H9 (cell line): ENCODE data around the gene ARHGAP45. TPM values are rescaled to one million over a fixed set of nuclear protein-coding genes. Genes with fewer than 3 reads are reported as not detected.

Experiments used
- DNase-seq: peaks from one replicate; pipeline ENCODE4 v3.0.0-alpha.2; 2017
- H2AFZ ChIP-seq: one replicate; pipeline ENCODE4 v1.6.1; 2013; ENCODE audit warnings: mild to moderate bottlenecking, low read length, control low read depth, moderate library complexity
- H2AK5ac ChIP-seq: 2 replicates; pipeline ENCODE4 v1.6.1; 2013; ENCODE audit warnings: low read length, control low read depth, mixed read lengths; ENCODE audit not compliant: insufficient read length
- H2BK120ac ChIP-seq: one replicate; pipeline ENCODE4 v1.6.1; 2013; ENCODE audit warnings: low read depth, mild to moderate bottlenecking, low read length, control low read depth, inconsistent platforms; ENCODE audit not compliant: poor library complexity, severe bottlenecking
- H2BK12ac ChIP-seq: 2 replicates; pipeline ENCODE4 v1.6.1; 2013; ENCODE audit warnings: low read length, control low read depth, mixed read lengths, low read depth; ENCODE audit not compliant: insufficient read length
- H2BK15ac ChIP-seq: 2 replicates; pipeline ENCODE4 v1.6.1; 2013; ENCODE audit warnings: low read depth, low read length, control low read depth
- H2BK20ac ChIP-seq: one replicate; pipeline ENCODE4 v1.6.1; 2013; ENCODE audit warnings: low read depth, mild to moderate bottlenecking, low read length, control low read depth, inconsistent platforms; ENCODE audit not compliant: poor library complexity, severe bottlenecking
- H2BK5ac ChIP-seq: 2 replicates; pipeline ENCODE4 v1.6.1; 2013; ENCODE audit warnings: low read length, control low read depth, mixed read lengths; ENCODE audit not compliant: insufficient read length
- H3K14ac ChIP-seq: 2 replicates; pipeline ENCODE4 v1.6.1; 2013; ENCODE audit warnings: low read length, control low read depth; ENCODE audit not compliant: insufficient read depth
- H3K18ac ChIP-seq: 2 replicates; pipeline ENCODE4 v1.6.1; 2013; ENCODE audit warnings: low read depth, mild to moderate bottlenecking, mixed read lengths, low read length, control low read depth; ENCODE audit not compliant: insufficient read length
- H3K23ac ChIP-seq: 2 replicates; pipeline ENCODE4 v1.6.1; 2013; ENCODE audit warnings: low read length, control low read depth, mixed read lengths, low read depth; ENCODE audit not compliant: insufficient read length
- H3K23me2 ChIP-seq: 2 replicates; pipeline ENCODE4 v1.6.1; 2013; ENCODE audit warnings: low read depth, mild to moderate bottlenecking, mixed read lengths, low read length, control low read depth; ENCODE audit not compliant: insufficient read length, poor library complexity, severe bottlenecking
- H3K27ac ChIP-seq: 2 replicates; pipeline ENCODE4 v1.5.1; 2013; ENCODE audit warnings: low read length, control low read depth, mixed read lengths, low read depth; ENCODE audit not compliant: insufficient read length
- H3K27me3 ChIP-seq: 2 replicates; pipeline ENCODE4 v1.6.1; 2013; ENCODE audit warnings: low read length, control low read depth, inconsistent platforms; ENCODE audit not compliant: insufficient read depth
- H3K4ac ChIP-seq: 2 replicates; pipeline ENCODE4 v1.6.1; 2013; ENCODE audit warnings: low read depth, mild to moderate bottlenecking, control low read depth, inconsistent platforms, low read length, moderate library complexity
- H3K4me1 ChIP-seq: 2 replicates; pipeline ENCODE4 v1.6.1; 2013; ENCODE audit warnings: low read length, control low read depth, inconsistent platforms; ENCODE audit not compliant: insufficient read depth
- H3K4me2 ChIP-seq: 2 replicates; pipeline ENCODE4 v1.6.1; 2013; ENCODE audit warnings: low read length, control low read depth, mixed read lengths; ENCODE audit not compliant: insufficient read length, insufficient read depth
- H3K56ac ChIP-seq: 2 replicates; pipeline ENCODE4 v1.6.1; 2013; ENCODE audit warnings: low read depth, mild to moderate bottlenecking, mixed read lengths, low read length, control low read depth; ENCODE audit not compliant: insufficient read length
- H3K79me1 ChIP-seq: 2 replicates; pipeline ENCODE4 v1.6.1; 2013; ENCODE audit warnings: low read depth, mild to moderate bottlenecking, moderate library complexity, low read length, control low read depth, inconsistent platforms; ENCODE audit not compliant: insufficient read depth, poor library complexity, severe bottlenecking
- H3K79me2 ChIP-seq: 2 replicates; pipeline ENCODE4 v1.6.1; 2013; ENCODE audit warnings: low read length, control low read depth, inconsistent platforms; ENCODE audit not compliant: insufficient read depth
- H3K9ac ChIP-seq: 2 replicates; pipeline ENCODE4 v1.6.1; 2013; ENCODE audit warnings: low read length, control low read depth, mixed read lengths; ENCODE audit not compliant: insufficient read length; ENCODE audit errors: extremely low read depth
- H3K9me3 ChIP-seq: one replicate; pipeline ENCODE4 v1.6.1; 2013; ENCODE audit warnings: low read depth, low read length, inconsistent platforms; ENCODE audit not compliant: control insufficient read depth
- H3T11ph ChIP-seq: one replicate; pipeline ENCODE4 v1.6.1; 2013; ENCODE audit warnings: mild to moderate bottlenecking, low read length, control low read depth, inconsistent platforms
- H4K20me1 ChIP-seq: one replicate; pipeline ENCODE4 v1.6.1; 2013; ENCODE audit not compliant: control insufficient read depth, insufficient read length, insufficient read depth
- H4K5ac ChIP-seq: 2 replicates; pipeline ENCODE4 v1.6.1; 2013; ENCODE audit warnings: low read depth, mild to moderate bottlenecking, mixed read lengths, low read length, control low read depth; ENCODE audit not compliant: insufficient read length
- H4K8ac ChIP-seq: replicated peaks from 2 replicates; pipeline ENCODE4 v1.6.1; 2013; ENCODE audit warnings: low read length, control low read depth, mixed read lengths, low read depth; ENCODE audit not compliant: insufficient read length
- H4K91ac ChIP-seq: 2 replicates; pipeline ENCODE4 v1.6.1; 2013; ENCODE audit warnings: low read depth, mild to moderate bottlenecking, moderate library complexity, mixed read lengths, low read length, control low read depth; ENCODE audit not compliant: insufficient read length
- H3K27ac Mint-ChIP-seq, 3 experiments: 2 replicates in 2 of 3; 3 replicates in 1 of 3; pipeline ENCODE4 v1.8.0; 2020 to 2021; ENCODE audit warnings: mixed read lengths in 3 of 3, mild to moderate bottlenecking in 1 of 3, moderate library complexity in 1 of 3
- H3K27me3 Mint-ChIP-seq: 2 replicates; pipeline ENCODE4 v1.8.0; 2021; ENCODE audit warnings: low read depth, mild to moderate bottlenecking, moderate library complexity, mixed read lengths
- H3K36me3 Mint-ChIP-seq, 3 experiments: 2 replicates in 2 of 3; 3 replicates in 1 of 3; pipeline ENCODE4 v1.8.0; 2020 to 2021; ENCODE audit warnings: low read depth in 3 of 3, mixed read lengths in 3 of 3; ENCODE audit not compliant: insufficient read depth in 1 of 3
- H3K4me1 Mint-ChIP-seq, 2 experiments: 2 replicates each; pipeline ENCODE4 v1.8.0; 2020; ENCODE audit warnings: mixed read lengths in 2 of 2
- H3K4me3 Mint-ChIP-seq, 2 experiments: 2 replicates in 1 of 2; 3 replicates in 1 of 2; pipeline ENCODE4 v1.8.0; 2020 to 2021; ENCODE audit warnings: mild to moderate bottlenecking in 2 of 2, mixed read lengths in 2 of 2, moderate library complexity in 1 of 2
- H3K9me3 Mint-ChIP-seq, 2 experiments: 2 replicates in 1 of 2; 3 replicates in 1 of 2; pipeline ENCODE4 v1.8.0; 2020; ENCODE audit warnings: mild to moderate bottlenecking in 2 of 2, mixed read lengths in 2 of 2, moderate library complexity in 1 of 2
- WGBS: extraction: QIAGEN DNeasy Blood & Tissue Kit; methylation state at CpG from one replicate; pipeline ENCODE4 v1.1.7; 2013; ENCODE audit warnings: missing lambda C conversion rate, low lambda C conversion rate, mixed read lengths; ENCODE audit not compliant: insufficient read length; ENCODE audit errors: extremely low coverage; 5-methylcytosine and 5-hydroxymethylcytosine counted together
- total RNA-seq: library from RNA; stranded (reverse); gene quantifications from 2 replicates; pipeline ENCODE4 v1.2.1, GENCODE V29; 2021
- TF ChIP-seq, protein P1 (sequence below): fragments of 200-600 bp; sonication (generic); conservative IDR thresholded peaks from 3 replicates; pipeline ENCODE4 v1.8.0; 2021; ENCODE audit warnings: antibody characterized with exemption, mild to moderate bottlenecking

Gene ARHGAP45
- total RNA-seq, 1 experiment from 2014 or later, result 39.8 TPM

DNA sequence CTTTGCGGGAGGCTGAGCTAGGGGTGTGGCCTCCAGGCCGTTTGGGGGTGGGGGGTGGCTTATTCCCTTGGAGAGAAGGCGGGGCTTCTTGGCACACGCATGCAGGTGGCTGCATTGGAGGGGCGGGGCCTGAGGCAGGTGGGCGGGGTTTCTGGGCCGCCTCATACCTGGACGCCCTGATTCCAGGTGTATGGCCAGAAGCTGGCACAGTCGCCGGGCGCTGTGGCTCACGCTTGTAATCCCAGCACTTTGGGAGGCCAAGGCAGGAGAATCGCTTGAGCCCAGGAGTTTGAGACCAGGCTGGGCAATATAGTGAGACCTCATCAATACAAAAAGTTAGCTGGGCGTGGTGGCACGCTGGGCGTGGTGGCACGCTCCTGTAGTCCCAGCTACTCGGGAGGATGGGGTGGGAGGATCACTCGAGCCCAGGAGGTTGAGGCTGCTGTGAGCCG, 19.2 kb upstream of the ARHGAP45 start:
- H3K9me3 Mint-ChIP-seq, result no peaks in the 10 kb centered on the region
- H3K9ac ChIP-seq, result no peak overlapping the region
- no peaks in the 10 kb centered on the region for H3K79me1 ChIP-seq

More for the DNA sequence above, 19.2 kb upstream of the ARHGAP45 start:
- H3K36me3 Mint-ChIP-seq, result peaks cover 0 to 12% (median 2%) of the 10 kb centered on the region in 3 experiments; a peak in 2 of 7 replicates
- Histone ChIP-seq H3K27me3 (no peaks in the 10 kb centered on the region), H2BK15ac (no peak overlapping the region), H3K4ac (no peak overlapping the region), H4K20me1 (no peaks in the 10 kb centered on the region), H3K9me3 (no peaks in the 10 kb centered on the region), H2BK5ac (no peak overlapping the region), H3K23me2 (no peaks in the 10 kb centered on the region), H2AK5ac (no peak overlapping the region), H2BK12ac (no peak overlapping the region), H3T11ph (no peak overlapping the region), H3K23ac (no peak overlapping the region), H3K4me1 (no peaks in the 10 kb centered on the region; the same call in 1 of the 2 replicates), H3K14ac (no peak overlapping the region; the same call in 1 of the 2 replicates), H4K91ac (no peak overlapping the region), H3K27ac (no peak overlapping the region), H3K56ac (no peak overlapping the region), H2AFZ (no peak overlapping the region), H3K79me2 (no peaks in the 10 kb centered on the region), H3K18ac (no peak overlapping the region), H4K5ac (no peak overlapping the region), H2BK120ac (no peak overlapping the region), H4K8ac (no peak overlapping the region), H3K4me2 (no peak overlapping the region), H2BK20ac (no peak overlapping the region)
- peak; percentile 76 for DNase-seq
- TF ChIP-seq, protein P1, sequence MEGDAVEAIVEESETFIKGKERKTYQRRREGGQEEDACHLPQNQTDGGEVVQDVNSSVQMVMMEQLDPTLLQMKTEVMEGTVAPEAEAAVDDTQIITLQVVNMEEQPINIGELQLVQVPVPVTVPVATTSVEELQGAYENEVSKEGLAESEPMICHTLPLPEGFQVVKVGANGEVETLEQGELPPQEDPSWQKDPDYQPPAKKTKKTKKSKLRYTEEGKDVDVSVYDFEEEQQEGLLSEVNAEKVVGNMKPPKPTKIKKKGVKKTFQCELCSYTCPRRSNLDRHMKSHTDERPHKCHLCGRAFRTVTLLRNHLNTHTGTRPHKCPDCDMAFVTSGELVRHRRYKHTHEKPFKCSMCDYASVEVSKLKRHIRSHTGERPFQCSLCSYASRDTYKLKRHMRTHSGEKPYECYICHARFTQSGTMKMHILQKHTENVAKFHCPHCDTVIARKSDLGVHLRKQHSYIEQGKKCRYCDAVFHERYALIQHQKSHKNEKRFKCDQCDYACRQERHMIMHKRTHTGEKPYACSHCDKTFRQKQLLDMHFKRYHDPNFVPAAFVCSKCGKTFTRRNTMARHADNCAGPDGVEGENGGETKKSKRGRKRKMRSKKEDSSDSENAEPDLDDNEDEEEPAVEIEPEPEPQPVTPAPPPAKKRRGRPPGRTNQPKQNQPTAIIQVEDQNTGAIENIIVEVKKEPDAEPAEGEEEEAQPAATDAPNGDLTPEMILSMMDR, result no peak
- H3K4me3 Mint-ChIP-seq, result no peak overlapping the region
- peaks cover 2 to 17% of the 10 kb centered on the region in 2 experiments; a peak in 3 of 4 replicates for H3K4me1 Mint-ChIP-seq
- no CpG with 5 or more reads among the region's 20 CpGs for WGBS
- no peak overlapping the region for H3K27ac Mint-ChIP-seq
- no peaks in the 10 kb centered on the region for H3K27me3 Mint-ChIP-seq
